ENCODE data around the gene IFITM2. TPM values are rescaled to one million over a fixed set of nuclear protein-coding genes. Genes with fewer than 3 reads are reported as not detected.
"Not testable (repeated sequence)": the region's sequence is repeated elsewhere in the genome, so short reads cannot be mapped to it uniquely, and the experiment has no call there.

IFITM2 gene
- total and polyA plus RNA-seq, 2 donors from 2014 or later, result 814 to 1,111 TPM

DNA sequence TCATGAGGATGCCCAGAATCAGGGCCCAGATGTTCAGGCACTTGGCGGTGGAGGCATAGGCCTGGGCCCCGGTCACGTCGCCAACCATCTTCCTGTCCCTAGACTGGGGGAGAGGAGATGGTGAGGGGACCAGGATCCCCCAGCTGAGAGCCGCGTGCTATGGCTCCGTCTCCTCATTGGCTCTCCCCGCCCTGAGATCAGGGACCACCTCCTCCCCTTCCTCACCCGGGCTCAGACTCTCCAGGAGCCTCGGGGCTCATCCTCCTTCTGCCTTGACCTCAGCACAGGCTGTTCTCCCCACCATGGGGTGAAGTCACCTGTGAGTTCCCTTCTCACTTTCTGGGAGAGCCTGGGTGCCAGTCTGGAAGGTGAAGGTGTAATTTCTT lies 12.3 kb downstream of the IFITM2 start:
- H3K27me3 ChIP-seq (ENCODE audit: control insufficient read depth, insufficient read depth, low read length); H3K36me3 ChIP-seq (ENCODE audit: control insufficient read depth in 2 of 3, insufficient read depth in 3 of 3, low read length in 3 of 3); FAIRE-seq; H3K9me3 ChIP-seq (ENCODE audit: control insufficient read depth in 2 of 3, insufficient read depth in 1 of 3, low read length in 3 of 3); intact Hi-C loops (cut with DNase I): not testable (repeated sequence)
- Histone ChIP-seq H3K9ac (ENCODE audit: low read length in 3 of 3) (peak overlapping the region; percentile 7 to 94 (median 65)), H3K4me3 (ENCODE audit: low read length in 3 of 3) (peak overlapping the region; percentile 38 to 84 (median 61)), H3K4me1 (ENCODE audit: control insufficient read depth in 2 of 3, insufficient read depth in 2 of 3, low read depth in 1 of 3, low read length in 3 of 3) (peaks cover 0 to 11% (median 6%) of the 10 kb centered on the region in 3 donors), H3K27ac (ENCODE audit: low read depth in 2 of 2, low read length in 2 of 2) (peak overlapping the region; percentile 86 to 92)
- peak in 2 of 5 donors; percentile 31 to 75 for DNase-seq

DNA sequence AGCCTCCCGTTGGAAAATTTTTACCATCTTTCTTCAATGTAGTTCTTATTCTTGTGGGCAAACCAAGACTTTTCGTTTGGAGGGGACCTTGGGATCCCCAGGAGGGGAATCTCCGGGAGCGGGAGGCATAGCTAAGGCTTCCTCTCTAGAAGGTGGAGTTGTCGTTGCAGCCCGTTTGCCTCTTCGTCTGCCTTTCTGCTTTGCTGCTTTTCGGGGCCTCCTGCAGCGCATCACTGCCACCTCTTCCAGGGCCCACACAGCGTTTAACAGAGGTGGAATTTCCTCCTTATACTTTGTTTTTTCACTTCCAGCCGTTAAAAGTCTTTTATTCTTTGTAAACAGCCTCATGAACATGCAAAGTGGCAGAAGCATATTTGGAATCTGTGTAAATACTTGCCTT lies 16.5 kb downstream of the IFITM2 start:
- Histone ChIP-seq H3K9me3 (ENCODE audit: control insufficient read depth in 2 of 3, insufficient read depth in 1 of 3, low read length in 3 of 3) (no peaks in the 10 kb centered on the region), H3K36me3 (ENCODE audit: control insufficient read depth in 2 of 3, insufficient read depth in 3 of 3, low read length in 3 of 3) (no peaks in the 10 kb centered on the region), H3K9ac (ENCODE audit: low read length in 3 of 3) (peak overlapping the region in 1 of 3 donors; percentile 12), H3K27me3 (ENCODE audit: control insufficient read depth, insufficient read depth, low read length) (no peaks in the 10 kb centered on the region), H3K4me1 (ENCODE audit: control insufficient read depth in 2 of 3, insufficient read depth in 2 of 3, low read depth in 1 of 3, low read length in 3 of 3) (peaks cover 6 to 22% (median 15%) of the 10 kb centered on the region in 3 donors), H3K27ac (ENCODE audit: low read depth in 2 of 2, low read length in 2 of 2) (peak overlapping the region; percentile 43 to 56), H3K4me3 (ENCODE audit: low read length in 3 of 3) (no peak overlapping the region)
- FAIRE-seq (no peak), DNase-seq (peak in 3 of 5 donors; percentile 33 to 48 (median 40))
- intact Hi-C loops (cut with DNase I), result no loop called here
- TF ChIP-seq, protein P1, sequence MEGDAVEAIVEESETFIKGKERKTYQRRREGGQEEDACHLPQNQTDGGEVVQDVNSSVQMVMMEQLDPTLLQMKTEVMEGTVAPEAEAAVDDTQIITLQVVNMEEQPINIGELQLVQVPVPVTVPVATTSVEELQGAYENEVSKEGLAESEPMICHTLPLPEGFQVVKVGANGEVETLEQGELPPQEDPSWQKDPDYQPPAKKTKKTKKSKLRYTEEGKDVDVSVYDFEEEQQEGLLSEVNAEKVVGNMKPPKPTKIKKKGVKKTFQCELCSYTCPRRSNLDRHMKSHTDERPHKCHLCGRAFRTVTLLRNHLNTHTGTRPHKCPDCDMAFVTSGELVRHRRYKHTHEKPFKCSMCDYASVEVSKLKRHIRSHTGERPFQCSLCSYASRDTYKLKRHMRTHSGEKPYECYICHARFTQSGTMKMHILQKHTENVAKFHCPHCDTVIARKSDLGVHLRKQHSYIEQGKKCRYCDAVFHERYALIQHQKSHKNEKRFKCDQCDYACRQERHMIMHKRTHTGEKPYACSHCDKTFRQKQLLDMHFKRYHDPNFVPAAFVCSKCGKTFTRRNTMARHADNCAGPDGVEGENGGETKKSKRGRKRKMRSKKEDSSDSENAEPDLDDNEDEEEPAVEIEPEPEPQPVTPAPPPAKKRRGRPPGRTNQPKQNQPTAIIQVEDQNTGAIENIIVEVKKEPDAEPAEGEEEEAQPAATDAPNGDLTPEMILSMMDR (IDR thresholded peaks at IDR 0.05; ENCODE audit: borderline replicate concordance, extremely low read depth, insufficient read depth), result no peak

DNA sequence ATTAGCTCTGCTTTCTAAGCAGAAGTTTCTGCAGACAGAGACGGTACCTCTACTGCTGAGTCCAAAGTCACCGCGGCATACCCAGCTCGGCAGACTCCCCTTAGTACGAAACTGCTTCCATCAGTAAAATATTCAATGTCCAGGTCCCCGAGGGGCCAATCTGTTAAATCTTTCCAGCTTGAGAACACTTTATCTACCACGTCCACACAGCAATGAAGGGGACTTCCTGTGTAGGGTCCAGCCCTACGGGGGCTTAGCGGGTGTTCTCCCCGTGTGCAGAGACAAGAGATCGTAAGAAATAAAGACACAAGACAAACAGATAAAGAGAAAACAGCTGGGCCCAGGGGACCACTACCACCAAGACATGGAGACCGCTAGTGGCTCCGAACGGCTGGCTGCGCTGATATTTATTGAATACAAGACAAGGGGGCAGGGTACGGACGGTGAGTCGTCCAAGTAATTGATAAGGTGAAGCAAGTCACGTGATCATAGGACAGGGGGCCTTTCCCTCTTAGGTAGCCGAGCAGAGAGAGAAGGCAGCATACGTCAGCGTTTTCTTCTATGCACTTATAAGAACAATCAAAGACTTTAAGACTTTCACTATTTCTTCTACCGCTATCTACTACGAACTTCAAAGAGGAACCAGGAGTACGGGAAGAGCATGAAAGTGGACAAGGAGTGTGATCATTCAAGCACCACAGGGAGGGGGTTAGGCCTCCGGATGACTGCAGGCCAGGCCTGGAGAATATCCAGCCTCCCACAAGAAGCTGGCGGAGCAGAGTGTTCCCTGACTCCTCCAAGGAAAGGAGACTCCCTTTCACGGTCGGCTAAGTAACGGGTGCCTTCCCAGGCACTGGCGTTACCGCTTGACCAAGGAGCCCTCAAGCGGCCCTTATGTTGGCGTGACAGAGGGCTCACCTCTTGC lies 17.2 kb downstream of the IFITM2 start:
- H3K4me3 ChIP-seq (ENCODE audit: low read length in 3 of 3); H3K9me3 ChIP-seq (ENCODE audit: control insufficient read depth in 2 of 3, insufficient read depth in 1 of 3, low read length in 3 of 3); H3K27me3 ChIP-seq (ENCODE audit: control insufficient read depth, insufficient read depth, low read length); intact Hi-C loops (cut with DNase I); H3K36me3 ChIP-seq (ENCODE audit: control insufficient read depth in 2 of 3, insufficient read depth in 3 of 3, low read length in 3 of 3); FAIRE-seq: not testable (repeated sequence)
- Histone ChIP-seq H3K4me1 (ENCODE audit: control insufficient read depth in 2 of 3, insufficient read depth in 2 of 3, low read depth in 1 of 3, low read length in 3 of 3) (peaks cover 6 to 18% (median 15%) of the 10 kb centered on the region in 3 donors), H3K27ac (ENCODE audit: low read depth in 2 of 2, low read length in 2 of 2) (peak overlapping the region; percentile 43 to 56), H3K9ac (ENCODE audit: low read length in 3 of 3) (peak overlapping the region in 1 of 3 donors; percentile 12)
- DNase-seq, result peak in 4 of 5 donors; percentile 55 to 75 (median 64)

DNA sequence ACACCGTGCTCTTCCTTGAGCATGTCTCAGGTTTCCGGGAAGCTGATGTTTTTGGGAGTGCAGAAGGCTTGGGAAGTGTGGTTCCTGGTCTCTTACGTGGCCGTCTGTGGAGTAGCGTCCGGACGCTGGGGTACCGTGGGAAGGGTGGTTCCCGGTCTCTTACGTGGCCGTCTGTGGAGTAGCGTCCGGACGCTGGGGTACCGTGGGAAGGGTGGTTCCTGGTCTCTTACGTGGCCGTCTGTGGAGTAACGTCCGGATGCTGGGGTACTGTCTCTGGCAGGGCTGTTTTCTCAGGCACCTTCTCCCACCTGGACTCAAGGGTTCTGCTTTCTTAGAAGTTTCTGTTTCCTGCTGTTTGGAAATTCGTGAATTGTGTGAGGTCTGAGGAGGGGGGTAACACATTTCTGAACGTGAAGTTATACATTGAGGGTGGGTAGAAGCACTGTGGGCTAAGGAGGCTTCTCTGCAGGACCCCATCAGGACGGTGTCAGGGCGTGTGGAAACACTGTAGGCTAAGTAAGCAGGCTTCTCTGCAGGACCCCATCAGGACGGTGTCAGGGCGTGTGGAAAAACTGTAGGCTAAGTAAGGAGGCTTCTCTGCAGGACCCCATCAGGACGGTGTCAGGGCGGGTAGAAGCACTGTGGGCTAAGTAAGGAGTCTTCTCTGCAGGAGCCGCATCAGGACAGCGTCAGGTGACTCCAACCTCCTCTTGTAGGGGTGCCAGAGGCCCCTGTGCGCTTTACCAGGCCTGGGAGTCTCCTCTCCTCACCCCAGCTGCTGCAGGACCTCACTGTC lies 18.4 kb downstream of the IFITM2 start:
- DNase-seq, result peak in 1 of 5 donors; percentile 79
- Histone ChIP-seq H3K27ac (ENCODE audit: low read depth in 2 of 2, low read length in 2 of 2) (peak overlapping the region; percentile 91 to 96), H3K27me3 (ENCODE audit: control insufficient read depth, insufficient read depth, low read length) (no peaks in the 10 kb centered on the region), H3K4me1 (ENCODE audit: control insufficient read depth in 2 of 3, insufficient read depth in 2 of 3, low read depth in 1 of 3, low read length in 3 of 3) (peaks cover 6 to 18% (median 15%) of the 10 kb centered on the region in 3 donors), H3K9ac (ENCODE audit: low read length in 3 of 3) (peak overlapping the region in 1 of 3 donors; percentile 38), H3K9me3 (ENCODE audit: control insufficient read depth in 2 of 3, insufficient read depth in 1 of 3, low read length in 3 of 3) (no peaks in the 10 kb centered on the region), H3K36me3 (ENCODE audit: control insufficient read depth in 2 of 3, insufficient read depth in 3 of 3, low read length in 3 of 3) (no peaks in the 10 kb centered on the region), H3K4me3 (ENCODE audit: low read length in 3 of 3) (no peak overlapping the region)
- no peak for FAIRE-seq
- TF ChIP-seq, protein P1 (IDR thresholded peaks at IDR 0.05; ENCODE audit: borderline replicate concordance, extremely low read depth, insufficient read depth), result no peak
- intact Hi-C loops (cut with DNase I), result no loop called here

Measured in kidney (tissue), 14 donors.